Measurements from ENCODE around the gene THNSL1. TPM values are rescaled to one million over a fixed set of nuclear protein-coding genes. Genes with fewer than 3 reads are reported as not detected.
"Not testable (repeated sequence)": the region's sequence is repeated elsewhere in the genome, so short reads cannot be mapped to it uniquely, and the experiment has no call there.

Gene THNSL1, protein sequence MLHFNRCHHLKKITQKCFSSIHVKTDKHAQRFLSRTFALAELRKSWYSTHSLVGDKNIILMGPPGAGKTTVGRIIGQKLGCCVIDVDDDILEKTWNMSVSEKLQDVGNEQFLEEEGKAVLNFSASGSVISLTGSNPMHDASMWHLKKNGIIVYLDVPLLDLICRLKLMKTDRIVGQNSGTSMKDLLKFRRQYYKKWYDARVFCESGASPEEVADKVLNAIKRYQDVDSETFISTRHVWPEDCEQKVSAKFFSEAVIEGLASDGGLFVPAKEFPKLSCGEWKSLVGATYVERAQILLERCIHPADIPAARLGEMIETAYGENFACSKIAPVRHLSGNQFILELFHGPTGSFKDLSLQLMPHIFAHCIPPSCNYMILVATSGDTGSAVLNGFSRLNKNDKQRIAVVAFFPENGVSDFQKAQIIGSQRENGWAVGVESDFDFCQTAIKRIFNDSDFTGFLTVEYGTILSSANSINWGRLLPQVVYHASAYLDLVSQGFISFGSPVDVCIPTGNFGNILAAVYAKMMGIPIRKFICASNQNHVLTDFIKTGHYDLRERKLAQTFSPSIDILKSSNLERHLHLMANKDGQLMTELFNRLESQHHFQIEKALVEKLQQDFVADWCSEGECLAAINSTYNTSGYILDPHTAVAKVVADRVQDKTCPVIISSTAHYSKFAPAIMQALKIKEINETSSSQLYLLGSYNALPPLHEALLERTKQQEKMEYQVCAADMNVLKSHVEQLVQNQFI
- 7.3 and 9.1 TPM in 2 replicates for total RNA-seq (2014; rRNA removed; shearing (Covaris generic); ENCODE audit: low replicate concordance)

DNA sequence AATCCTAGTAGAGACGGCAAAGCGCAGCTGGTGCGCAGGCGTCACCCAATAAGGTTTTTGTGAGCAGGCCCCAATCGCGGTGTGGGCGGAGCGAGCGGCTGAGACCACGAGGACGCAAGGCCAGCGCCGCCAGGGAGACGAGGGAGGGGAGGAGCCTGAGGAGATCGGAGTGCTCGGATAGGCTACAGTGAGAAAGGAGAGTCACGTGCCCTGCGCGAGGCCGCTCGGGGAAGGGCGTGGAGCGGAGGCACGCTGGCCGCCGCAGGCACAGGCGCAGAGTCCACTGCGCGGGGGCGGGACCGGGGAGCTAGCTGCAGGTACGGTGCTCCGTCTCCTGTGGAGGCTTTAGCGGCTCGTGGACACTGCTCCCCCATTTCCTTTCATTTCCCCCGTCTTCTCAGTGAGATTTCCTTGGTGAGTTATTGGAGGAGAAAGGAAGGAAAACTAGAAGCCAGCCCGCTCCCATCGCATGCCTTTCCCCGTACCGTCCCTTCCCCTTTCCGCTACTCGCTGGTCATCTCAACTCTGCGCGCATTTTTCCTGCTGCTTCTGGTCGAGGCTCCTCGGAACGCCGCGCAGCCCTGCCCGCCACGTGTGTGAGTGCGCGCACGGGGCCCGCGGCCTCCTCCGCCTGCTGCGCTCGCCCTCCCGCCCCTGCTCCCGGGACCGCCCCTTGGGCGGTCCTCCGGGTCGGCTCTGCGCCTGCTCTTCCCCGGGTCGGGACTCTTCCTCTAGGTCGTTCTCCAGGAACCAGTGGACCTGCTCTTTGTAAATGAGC lies at the start of gene THNSL1:
TSS of gene THNSL1 (plus strand) at position 237 of the 778 bp plus-strand sequence. CDS start 6,612 bp downstream, outside the sequence.
- Histone ChIP-seq H3K9me3 (no peaks in the 10 kb centered on the region), H3K4me3 (peak within 1 kb of the TSS; percentile 60), H3K27me3 (no peaks in the 10 kb centered on the region), H3K36me3 (no peaks in the 10 kb centered on the region)
- DNase-seq = peak; percentile 99

DNA sequence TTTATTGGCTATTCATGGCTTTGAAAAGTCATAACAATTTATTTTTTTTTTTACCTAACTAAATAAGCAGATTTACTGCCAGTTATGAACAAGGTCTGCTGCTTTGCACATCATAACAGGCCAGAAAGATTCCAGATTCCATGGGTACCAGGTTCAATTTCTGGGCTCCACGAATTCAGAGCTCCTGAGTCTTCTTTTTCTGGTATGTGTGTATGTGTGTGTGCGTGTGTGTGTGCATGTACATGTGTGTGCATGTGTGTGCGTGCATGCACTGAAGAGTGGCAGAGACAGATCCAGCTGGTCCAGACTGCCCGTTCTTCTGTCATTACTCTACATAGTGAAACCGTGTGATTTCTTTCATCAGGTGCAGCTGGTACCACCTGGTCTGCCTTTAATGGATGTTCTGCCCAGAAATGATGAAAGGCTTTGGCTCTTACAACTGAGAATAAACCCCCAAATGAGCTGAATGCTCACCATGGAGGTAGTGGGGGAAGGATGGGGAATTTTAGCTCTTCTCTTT lies 49.4 kb upstream of the THNSL1 start:
- Histone ChIP-seq H3K9me3 (no peaks in the 10 kb centered on the region), H3K36me3 (no peaks in the 10 kb centered on the region), H3K27me3 (no peaks in the 10 kb centered on the region), H3K4me3 (no peak overlapping the region)
- no peak for DNase-seq

DNA sequence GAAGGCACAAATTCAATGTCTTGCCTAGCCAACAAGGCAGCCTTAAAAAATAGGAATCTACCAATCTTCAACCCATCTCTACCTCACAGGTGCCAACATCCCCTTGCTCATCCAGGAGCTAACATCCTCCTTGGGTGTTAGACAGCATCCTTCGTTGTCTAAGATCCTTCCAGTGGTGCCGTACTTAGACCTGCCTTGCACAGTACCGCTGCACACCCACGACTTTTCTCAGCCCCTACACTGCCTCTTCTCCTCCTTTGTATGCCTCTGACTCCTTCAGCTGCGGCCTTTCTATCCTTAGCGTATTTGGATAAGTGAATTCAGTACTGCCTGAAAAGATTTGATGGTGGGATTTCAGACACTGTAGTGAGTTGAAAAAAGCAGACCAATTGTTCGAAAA lies 48.1 kb upstream of the THNSL1 start:
- DNase-seq = no peak
- Histone ChIP-seq H3K27me3 (no peaks in the 10 kb centered on the region), H3K4me3 (no peak overlapping the region), H3K9me3 (no peaks in the 10 kb centered on the region), H3K36me3 (no peaks in the 10 kb centered on the region)

DNA sequence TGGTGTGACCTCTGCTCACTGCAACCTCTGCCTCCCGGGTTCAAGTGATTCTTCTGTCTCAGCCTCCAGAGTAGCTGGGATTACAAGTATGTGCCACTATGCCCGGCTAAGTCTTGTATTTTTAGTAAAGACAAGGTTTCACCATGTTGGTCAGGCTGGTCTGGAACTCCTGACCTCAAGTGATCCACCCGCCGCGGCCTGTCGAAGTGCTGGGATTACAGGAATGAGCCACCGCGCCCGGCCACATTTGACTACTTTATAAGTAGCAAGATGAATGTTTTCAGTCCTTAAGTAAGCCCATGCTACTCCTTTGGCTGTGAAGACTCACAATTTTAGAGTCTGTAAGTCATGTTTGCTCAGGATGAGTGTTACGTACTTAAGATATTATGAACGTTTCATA lies 47.5 kb upstream of the THNSL1 start:
- not testable (repeated sequence) for H3K36me3 ChIP-seq, H3K27me3 ChIP-seq, H3K9me3 ChIP-seq, DNase-seq, H3K4me3 ChIP-seq

DNA sequence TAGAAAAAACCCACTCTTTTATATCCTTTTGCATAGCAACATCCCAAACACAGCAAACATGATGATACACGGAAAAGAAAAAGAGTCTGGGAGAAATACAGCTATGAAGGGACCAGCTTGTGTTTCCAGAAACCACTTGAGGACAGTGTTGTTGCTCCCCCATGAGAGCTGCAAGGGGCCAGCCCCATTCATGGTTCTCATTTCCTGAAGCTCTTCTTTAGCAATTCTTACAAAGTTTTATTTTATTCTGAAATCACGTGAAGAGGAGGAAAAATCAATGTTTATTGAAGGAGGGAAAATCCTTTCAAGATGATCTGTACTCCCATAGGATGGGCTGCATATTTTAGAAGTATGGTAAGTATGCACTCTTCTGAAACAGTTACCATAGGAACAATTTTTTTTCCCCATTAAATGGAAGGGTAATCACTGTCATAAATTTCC lies 46.6 kb upstream of the THNSL1 start:
- Histone ChIP-seq H3K9me3 (no peaks in the 10 kb centered on the region), H3K36me3 (no peaks in the 10 kb centered on the region), H3K27me3 (no peaks in the 10 kb centered on the region), H3K4me3 (no peak overlapping the region)
- no peak for DNase-seq

DNA sequence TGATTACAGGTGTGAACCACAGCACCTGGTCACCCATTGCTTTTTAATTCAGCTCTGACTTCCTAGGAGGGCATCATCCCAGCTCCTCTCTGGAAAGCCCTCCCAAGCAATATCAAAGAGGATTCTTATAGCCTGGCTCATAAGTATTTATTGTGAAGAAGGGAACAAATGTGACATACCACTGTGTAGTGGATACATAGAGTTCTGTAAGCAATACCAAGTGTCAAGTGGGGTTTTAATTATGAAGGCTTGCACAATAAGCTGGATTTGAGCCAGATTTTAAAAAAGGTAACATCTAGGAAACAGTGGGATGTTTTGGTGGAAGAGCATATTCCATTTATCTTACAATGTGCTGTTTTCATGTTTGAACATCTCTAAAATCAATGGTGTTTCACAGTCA lies 45.0 kb upstream of the THNSL1 start:
- Histone ChIP-seq H3K36me3 (no peaks in the 10 kb centered on the region), H3K4me3 (no peak overlapping the region), H3K9me3 (no peaks in the 10 kb centered on the region), H3K27me3 (no peaks in the 10 kb centered on the region)
- DNase-seq = no peak

DNA sequence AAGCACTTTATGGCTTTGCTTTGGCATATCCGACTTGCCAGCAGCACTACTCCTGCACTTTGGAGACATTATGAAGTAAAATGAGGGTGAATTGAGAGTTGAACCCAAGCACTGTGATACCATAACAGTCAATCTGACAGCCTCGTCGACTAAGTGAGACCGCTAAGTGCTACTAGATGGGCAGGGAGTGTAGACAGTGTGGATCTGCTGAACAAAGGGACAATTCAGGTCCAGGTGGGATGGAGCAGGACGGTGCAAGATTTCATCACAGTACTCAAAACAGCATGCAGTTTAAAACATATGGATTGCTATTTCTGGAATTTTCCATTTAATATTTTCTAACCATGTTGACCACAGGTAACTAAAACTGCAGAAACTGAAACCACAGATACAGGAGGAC lies 43.2 kb upstream of the THNSL1 start:
- DNase-seq = no peak

DNA sequence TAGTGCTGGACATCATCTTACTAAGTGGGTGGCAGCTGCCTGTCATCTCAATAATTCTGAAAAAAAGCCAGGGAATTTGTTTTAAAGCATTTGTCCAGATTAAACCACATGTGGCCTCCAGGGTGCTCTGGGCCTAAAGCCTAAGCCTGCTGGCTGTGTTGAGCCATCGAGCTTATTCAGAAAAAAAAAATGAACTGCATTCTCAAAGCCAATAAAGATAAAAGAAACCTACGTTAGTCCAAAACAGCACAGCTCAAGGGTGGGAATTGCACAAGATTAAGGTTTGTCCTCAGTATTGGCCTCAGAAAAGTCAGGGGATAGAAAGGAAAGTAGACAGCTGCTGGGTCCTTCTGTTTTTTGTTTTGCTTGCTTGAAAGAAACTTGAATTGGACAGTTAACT lies 41.4 kb upstream of the THNSL1 start:
- peak; percentile 85 for DNase-seq
- Histone ChIP-seq H3K27me3 (no peaks in the 10 kb centered on the region), H3K36me3 (no peaks in the 10 kb centered on the region), H3K9me3 (no peaks in the 10 kb centered on the region), H3K4me3 (no peak overlapping the region)

More for the DNA sequence above, 43.2 kb upstream of the THNSL1 start:
- Histone ChIP-seq H3K4me3 (no peak overlapping the region), H3K36me3 (no peaks in the 10 kb centered on the region), H3K27me3 (no peaks in the 10 kb centered on the region), H3K9me3 (no peaks in the 10 kb centered on the region)

DNA sequence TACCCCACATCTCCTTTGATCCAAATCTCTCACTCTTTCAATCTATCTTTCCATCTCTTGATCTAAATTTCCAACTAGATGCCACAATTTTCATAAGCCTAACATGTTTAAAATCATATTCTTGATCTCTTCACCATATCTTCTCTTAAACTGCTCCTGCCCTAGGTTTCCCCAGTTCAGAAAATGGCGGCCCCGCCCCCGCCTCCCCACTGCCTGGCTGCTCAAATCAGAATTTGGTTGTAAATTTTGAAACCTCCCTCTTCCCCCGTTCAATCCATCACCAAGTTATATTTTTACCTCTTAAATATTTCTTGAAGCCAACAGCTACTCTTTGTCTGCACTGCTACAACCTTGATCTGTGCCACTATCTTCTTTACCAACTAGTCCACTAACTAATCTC lies 36.7 kb upstream of the THNSL1 start:
- Histone ChIP-seq H3K9me3 (no peaks in the 10 kb centered on the region), H3K36me3 (no peaks in the 10 kb centered on the region), H3K4me3 (no peak overlapping the region), H3K27me3 (no peaks in the 10 kb centered on the region)
- no peak for DNase-seq

DNA sequence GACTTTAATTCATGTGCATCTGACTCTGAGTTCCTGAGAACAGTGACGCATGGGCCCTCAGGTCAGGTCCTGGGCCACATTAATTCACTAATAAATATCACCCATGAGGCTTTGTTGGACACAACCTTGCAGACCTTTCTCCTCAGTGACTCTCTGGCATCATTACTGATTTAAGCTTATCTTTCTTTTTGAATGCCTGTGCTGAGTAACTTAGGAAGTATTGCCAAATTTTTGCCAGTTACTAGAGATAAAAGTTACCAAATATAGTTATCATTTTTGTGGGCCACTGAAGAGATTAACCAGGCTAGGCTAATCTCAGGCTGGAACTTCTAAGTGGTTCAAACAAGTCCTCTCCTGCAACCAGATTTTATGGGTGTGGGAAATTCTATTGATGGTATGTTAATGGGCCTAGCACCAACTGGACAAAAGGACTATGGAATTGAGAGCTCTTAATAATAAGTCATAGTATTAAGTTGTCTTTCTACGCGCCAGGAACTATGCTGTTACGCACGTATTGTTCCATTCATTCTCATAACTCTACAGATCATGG lies 35.2 kb upstream of the THNSL1 start:
- H3K4me3 ChIP-seq = no peak overlapping the region
- H3K36me3 ChIP-seq = no peaks in the 10 kb centered on the region
- H3K9me3 ChIP-seq = no peaks in the 10 kb centered on the region
- no peak for DNase-seq
- H3K27me3 ChIP-seq = no peaks in the 10 kb centered on the region

DNA sequence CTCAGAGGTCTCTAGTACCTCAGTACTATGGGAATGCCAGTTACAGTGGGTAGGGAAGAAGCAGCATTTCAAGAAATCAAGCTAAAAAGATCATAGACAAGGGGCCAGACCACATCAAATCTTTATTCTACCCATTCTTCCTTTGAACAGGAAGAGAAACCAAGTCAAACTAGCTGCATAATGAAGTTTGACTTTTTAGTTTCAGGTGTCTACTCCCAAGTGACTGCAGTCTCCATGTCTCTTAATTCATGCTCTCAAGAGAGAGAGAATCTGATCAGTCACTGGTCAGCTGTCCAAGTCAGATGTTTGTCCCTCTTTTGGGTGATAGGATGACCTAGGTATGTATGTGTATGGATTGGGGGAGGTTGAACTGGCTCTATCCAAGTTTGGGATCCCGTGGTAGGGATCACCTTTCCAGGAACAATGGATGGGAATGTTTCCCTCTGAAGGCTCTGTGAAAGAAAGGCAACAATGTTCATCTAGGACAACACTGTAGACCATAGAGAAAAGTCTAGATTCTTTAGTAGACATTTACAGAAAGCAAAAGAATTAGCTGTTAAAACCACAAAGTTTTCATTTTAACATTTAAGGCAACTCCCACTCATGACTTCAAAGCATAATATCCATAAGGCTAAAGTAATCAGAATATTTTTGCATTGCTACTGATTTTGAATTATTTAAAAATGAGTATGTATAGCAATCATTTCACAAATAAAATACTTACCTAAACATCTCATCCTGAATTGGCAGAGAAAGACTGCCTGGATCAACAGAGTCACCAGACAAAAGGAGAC lies 33.9 kb upstream of the THNSL1 start:
- no peak overlapping the region for H3K4me3 ChIP-seq
- no peaks in the 10 kb centered on the region for H3K27me3 ChIP-seq
- no peak for DNase-seq
- no peaks in the 10 kb centered on the region for H3K36me3 ChIP-seq
- no peaks in the 10 kb centered on the region for H3K9me3 ChIP-seq

DNA sequence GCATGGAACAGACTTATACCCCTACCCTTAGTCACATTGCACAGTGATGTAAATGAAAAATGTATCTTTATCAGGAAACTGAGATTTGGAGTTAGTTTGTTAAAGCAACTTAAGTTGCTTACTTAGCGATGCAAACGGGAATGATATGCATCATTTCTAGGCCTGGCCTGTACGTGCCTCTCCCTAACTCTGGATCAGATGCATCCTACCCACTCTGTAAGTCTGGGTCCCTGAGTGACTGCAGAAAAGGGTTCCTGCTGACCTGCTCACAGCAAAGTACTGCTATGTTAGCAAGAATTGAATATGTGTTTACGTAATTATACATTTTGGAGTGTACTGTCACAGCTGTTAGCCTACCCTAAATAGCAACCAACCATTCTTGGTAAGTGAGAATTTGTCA lies 33.3 kb upstream of the THNSL1 start:
- Histone ChIP-seq H3K36me3 (no peaks in the 10 kb centered on the region), H3K4me3 (no peak overlapping the region), H3K9me3 (no peaks in the 10 kb centered on the region), H3K27me3 (no peaks in the 10 kb centered on the region)
- no peak for DNase-seq

DNA sequence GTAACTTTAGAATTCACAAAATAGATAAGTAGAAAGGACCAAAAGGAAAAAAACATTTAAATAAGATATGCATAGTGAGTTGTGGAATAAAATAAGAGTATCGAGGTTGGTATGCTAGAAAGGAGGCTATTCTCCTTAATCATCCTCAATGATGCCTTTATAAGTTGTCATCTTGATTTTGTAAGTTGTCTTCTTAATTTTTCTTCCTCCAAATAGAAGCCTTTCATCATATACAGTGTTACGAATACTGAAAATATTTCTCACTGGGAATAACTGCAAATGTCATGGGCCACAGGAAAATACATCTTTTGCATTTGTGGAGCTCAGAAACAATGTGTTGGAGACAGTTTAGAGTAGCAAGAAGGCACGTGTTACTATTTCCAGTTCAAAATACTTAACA lies 32.5 kb upstream of the THNSL1 start:
- Histone ChIP-seq H3K9me3 (no peaks in the 10 kb centered on the region), H3K4me3 (no peak overlapping the region), H3K27me3 (no peaks in the 10 kb centered on the region), H3K36me3 (no peaks in the 10 kb centered on the region)
- DNase-seq = no peak

DNA sequence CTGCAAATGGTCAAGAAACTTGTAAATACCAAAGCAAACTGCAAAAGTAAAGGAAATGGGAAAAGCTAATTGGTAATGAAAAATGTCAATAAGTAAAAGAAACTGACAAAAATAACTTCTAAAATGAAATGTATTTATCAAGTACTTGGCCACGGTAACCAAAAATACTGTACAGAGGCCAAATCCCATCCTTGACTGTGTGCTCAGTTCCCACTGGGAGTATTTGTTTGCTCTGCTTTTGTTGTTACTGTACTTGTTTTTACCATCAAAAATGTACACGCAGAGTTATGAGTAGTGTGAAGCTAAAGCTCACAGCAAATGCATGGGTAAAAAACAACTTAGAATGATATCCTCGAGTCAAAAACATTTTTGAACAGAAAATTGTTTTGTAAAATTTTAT lies 31.5 kb upstream of the THNSL1 start:
- Histone ChIP-seq H3K27me3 (no peaks in the 10 kb centered on the region), H3K9me3 (no peaks in the 10 kb centered on the region), H3K4me3 (no peak overlapping the region), H3K36me3 (no peaks in the 10 kb centered on the region)
- DNase-seq = no peak

DNA sequence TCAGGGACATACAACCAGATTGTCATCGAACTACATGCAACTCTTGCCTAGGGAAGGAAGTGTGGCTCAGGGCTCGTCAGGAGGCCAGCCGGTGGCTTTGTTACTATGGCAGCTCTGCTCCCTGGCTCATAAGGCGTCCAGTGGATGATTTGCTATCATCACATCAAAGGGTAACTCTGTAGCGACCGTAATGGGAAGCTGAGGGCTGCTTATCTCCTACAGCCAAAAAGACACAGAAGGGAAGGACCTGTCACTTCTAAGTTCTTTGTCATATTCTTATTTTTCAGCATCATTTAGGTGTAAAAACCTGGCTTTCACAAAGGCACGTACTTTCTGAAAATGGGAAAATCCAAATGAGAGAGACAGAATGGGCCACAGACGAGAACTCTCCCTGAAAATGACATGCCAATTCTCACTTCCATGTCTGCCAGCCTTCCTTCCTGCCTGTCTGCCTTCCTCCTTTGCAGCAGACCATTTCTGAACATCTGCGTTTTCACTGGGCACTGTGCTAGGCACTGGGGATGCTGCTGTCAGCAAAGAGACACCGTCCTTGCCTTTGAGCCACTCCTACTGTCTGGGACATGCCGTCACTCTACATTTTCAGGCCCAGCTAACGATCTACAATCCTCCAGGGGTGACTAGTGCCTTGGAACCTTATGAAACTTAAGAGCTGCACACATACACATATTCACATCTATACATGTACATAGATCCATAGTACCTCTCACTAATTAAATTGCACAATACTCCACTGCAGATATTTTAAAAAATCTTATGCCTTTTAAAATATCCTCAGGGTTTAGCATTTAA lies 27.4 kb upstream of the THNSL1 start:
- Histone ChIP-seq H3K27me3 (no peaks in the 10 kb centered on the region), H3K4me3 (no peak overlapping the region)

More for the DNA sequence above, 27.4 kb upstream of the THNSL1 start:
- DNase-seq = no peak
- Histone ChIP-seq H3K9me3 (no peaks in the 10 kb centered on the region), H3K36me3 (no peaks in the 10 kb centered on the region)

Data from MG63 (cell line).